Sigmoid colon (tissue), 7 donors: ENCODE data around the gene LYSMD4. TPM values are rescaled to one million over a fixed set of nuclear protein-coding genes. Genes with fewer than 3 reads are reported as not detected.

Source experiments
- DNase-seq: peaks from one replicate; pipeline ENCODE4 v3.0.0-alpha.2; 2019
- H3K27ac ChIP-seq, 4 donors: fragments of 200-600 bp; sonication (generic); one replicate each; pipeline ENCODE4 v1.5.1; 2016 to 2019; ENCODE audit warnings: mild to moderate bottlenecking in 1 of 4
- H3K27me3 ChIP-seq, 3 donors: fragments of 200-600 bp; sonication (generic); one replicate each; pipeline ENCODE4 v1.5.1; 2019; ENCODE audit warnings: mild to moderate bottlenecking in 1 of 3
- H3K36me3 ChIP-seq, 4 donors: fragments of 200-600 bp; sonication (generic); one replicate each; pipeline ENCODE4 v1.5.1; 2016 to 2019
- H3K4me1 ChIP-seq, 4 donors: fragments of 200-600 bp; sonication (generic); one replicate each; pipeline ENCODE4 v1.5.1; 2017 to 2019
- H3K4me3 ChIP-seq, 4 donors: fragments of 200-600 bp; sonication (generic); one replicate each; pipeline ENCODE4 v1.5.1; 2017 to 2019; ENCODE audit warnings: mild to moderate bottlenecking in 2 of 4, moderate library complexity in 1 of 4
- H3K9me3 ChIP-seq, 4 donors: fragments of 200-600 bp in 3 of 4; sonication (generic) in 3 of 4; one replicate each; pipeline versions ENCODE4 v1.5.1 to v1.6.1; 2013 to 2019
- EP300 ChIP-seq, 4 donors: sonication (generic); formaldehyde crosslinking; IDR thresholded peaks; one replicate each; pipeline ENCODE4 v1.6.1; 2017; ENCODE audit warnings: antibody characterized with exemption in 4 of 4
- POLR2A ChIP-seq, 2 donors: fragments of 450-650 bp; IDR thresholded peaks; one replicate each; pipeline ENCODE4 v1.6.1; 2016; ENCODE audit warnings: antibody characterized with exemption in 2 of 2, mild to moderate bottlenecking in 2 of 2, moderate library complexity in 2 of 2
- POLR2AphosphoS5 ChIP-seq, 4 donors: sonication (generic); formaldehyde crosslinking; IDR thresholded peaks; one replicate each; pipeline ENCODE4 v1.6.1; 2017; ENCODE audit warnings: antibody characterized with exemption in 4 of 4
- WGBS, 2 donors: extraction: QIAGEN DNeasy Blood & Tissue Kit; methylation state at CpG; one replicate each; pipeline ENCODE4 v1.1.7; 2013; 5-methylcytosine and 5-hydroxymethylcytosine counted together
- intact Hi-C: fragments of 100-400 bp; cut with DNase I; formaldehyde crosslinking; loops from one replicate; pipeline ENCODE4 v1.15.1; 2023
- polyA plus RNA-seq, 3 donors: library from polyadenylated mRNA; stranded (reverse); fragments of 200-250 nt; gene quantifications; one replicate each; pipeline ENCODE4 v1.2.3, GENCODE V29; 2013
- total RNA-seq, 4 donors: library from RNA; depleted of rRNA; stranded (reverse); fragments of >200 nt; gene quantifications; one replicate each; pipeline ENCODE4 v1.1.0, GENCODE V29; 2016
- TF ChIP-seq, protein P1 (sequence below), 4 experiments: fragments of 450-650 bp in 3 of 4; fragments of 200-600 bp in 1 of 4; IDR thresholded peaks; one replicate each; pipeline ENCODE4 v1.5.1; 2016 to 2019; ENCODE audit warnings: antibody characterized with exemption in 4 of 4, mild to moderate bottlenecking in 3 of 4, moderate library complexity in 2 of 4
- donor health status: healthy with polysubstance abuse.
- donor health status: Bipolar disorder and iron deficiency.
- donor health status: healthy.

LYSMD4 gene
- total and polyA plus RNA-seq, 7 donors, result 5.1 to 15.3 (median 7.1) TPM

DNA sequence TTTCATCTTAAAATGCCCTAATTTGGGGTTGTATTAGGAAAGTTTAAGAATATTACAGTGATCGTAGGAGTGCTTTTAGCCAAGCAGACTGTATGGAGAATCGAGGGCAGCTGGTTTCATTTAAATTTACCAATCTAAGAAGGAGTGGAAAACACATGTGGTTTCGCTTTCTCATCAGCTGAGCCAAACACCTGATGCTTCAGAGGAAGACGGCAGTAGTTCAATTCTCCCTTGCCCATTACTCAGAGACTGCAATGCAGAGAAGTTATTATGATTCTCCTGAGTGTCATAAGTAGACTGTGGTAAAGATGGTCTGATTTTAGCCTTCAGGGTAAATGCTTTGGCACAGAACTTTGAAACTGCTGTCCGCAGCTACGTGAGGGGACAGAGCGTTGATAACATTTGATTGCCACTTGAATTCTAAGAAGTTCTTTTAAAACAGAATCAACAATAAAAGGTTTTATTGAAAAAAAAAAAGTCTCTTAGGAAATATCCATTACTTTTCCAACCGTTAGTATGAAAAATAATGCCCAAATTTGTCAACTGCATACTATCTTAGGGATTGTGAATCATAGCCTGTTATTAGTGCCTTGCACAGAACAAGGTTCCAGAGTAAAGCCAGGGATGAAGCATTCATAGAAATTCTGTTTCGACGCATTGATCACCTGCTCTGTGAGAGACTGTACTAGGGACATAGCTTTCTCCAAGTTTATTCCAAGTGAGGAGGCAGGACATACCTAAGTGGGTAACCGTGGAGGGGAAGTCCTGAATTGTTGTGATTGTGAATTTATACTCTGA, 25.6 kb downstream of the LYSMD4 start:
- TF ChIP-seq, protein P1, sequence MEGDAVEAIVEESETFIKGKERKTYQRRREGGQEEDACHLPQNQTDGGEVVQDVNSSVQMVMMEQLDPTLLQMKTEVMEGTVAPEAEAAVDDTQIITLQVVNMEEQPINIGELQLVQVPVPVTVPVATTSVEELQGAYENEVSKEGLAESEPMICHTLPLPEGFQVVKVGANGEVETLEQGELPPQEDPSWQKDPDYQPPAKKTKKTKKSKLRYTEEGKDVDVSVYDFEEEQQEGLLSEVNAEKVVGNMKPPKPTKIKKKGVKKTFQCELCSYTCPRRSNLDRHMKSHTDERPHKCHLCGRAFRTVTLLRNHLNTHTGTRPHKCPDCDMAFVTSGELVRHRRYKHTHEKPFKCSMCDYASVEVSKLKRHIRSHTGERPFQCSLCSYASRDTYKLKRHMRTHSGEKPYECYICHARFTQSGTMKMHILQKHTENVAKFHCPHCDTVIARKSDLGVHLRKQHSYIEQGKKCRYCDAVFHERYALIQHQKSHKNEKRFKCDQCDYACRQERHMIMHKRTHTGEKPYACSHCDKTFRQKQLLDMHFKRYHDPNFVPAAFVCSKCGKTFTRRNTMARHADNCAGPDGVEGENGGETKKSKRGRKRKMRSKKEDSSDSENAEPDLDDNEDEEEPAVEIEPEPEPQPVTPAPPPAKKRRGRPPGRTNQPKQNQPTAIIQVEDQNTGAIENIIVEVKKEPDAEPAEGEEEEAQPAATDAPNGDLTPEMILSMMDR (IDR thresholded peaks at IDR 0.05), result no peak
- TF ChIP-seq POLR2A (IDR thresholded peaks at IDR 0.05), result no peak
- no peak for TF ChIP-seq POLR2AphosphoS5 (IDR thresholded peaks at IDR 0.05)
- TF ChIP-seq EP300 (IDR thresholded peaks at IDR 0.05), result no peak
- Histone ChIP-seq H3K9me3 (no peaks in the 10 kb centered on the region), H3K4me3 (peak overlapping the region in 1 of 4 donors; percentile 11), H3K36me3 (peaks cover 0 to 25% (median 17%) of the 10 kb centered on the region in 4 donors), H3K27ac (peak overlapping the region; percentile 40 to 87 (median 68)), H3K4me1 (peaks cover 0 to 62% (median 40%) of the 10 kb centered on the region in 4 donors), H3K27me3 (no peaks in the 10 kb centered on the region)
- 71 to 78% methylated on average over 11 of the region's 11 CpGs for WGBS, 2 donors
- intact Hi-C loops, result loop anchor here (2.0 to 5.0 kb wide), 3 partner anchors 23 to 435 kb away; no protein-coding TSS in a partner anchor
- no peak for DNase-seq

- intact Hi-C loops, result loop anchor here (5.0 kb wide), 2 partner anchors 364 to 434 kb away; no protein-coding TSS in a partner anchor
- Histone ChIP-seq H3K27ac (peak overlapping the region; percentile 40 to 87 (median 68)), H3K9me3 (no peaks in the 10 kb centered on the region), H3K4me3 (no peak overlapping the region), H3K27me3 (no peaks in the 10 kb centered on the region), H3K36me3 (peaks cover 0 to 15% (median 10%) of the 10 kb centered on the region in 4 donors), H3K4me1 (peaks cover 0 to 56% (median 36%) of the 10 kb centered on the region in 4 donors)
- DNase-seq, result no peak
- WGBS, 2 donors, result 72 to 86% methylated on average over 10 of the region's 10 CpGs
- no peak for TF ChIP-seq EP300 (IDR thresholded peaks at IDR 0.05)
- no peak for TF ChIP-seq POLR2AphosphoS5 (IDR thresholded peaks at IDR 0.05)
- TF ChIP-seq, protein P1 (IDR thresholded peaks at IDR 0.05), result no peak
- no peak for TF ChIP-seq POLR2A (IDR thresholded peaks at IDR 0.05)
These were observed 26.5 kb downstream of the LYSMD4 start for GRCh38 chr15:99706557-99707303.

DNA sequence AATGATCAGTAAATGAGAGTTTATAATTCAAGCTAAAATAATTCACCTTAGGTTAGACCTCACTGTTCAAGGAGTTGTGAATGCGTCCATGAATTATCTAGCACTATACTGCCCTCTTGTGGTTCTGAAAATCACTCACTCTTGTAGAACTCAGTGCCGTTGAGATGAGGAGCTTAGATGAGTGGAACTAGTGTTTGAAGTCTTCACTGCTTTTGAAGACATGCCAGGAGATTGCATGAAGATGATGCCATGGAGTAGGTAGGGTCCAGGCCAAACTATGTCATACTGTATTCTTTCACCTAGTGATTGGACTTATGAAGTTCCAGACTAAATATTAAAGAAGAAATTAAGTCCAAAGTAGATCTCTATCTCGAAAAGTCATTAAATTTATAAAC, 28.8 kb downstream of the LYSMD4 start:
- no peak for TF ChIP-seq EP300 (IDR thresholded peaks at IDR 0.05)
- TF ChIP-seq, protein P1 (IDR thresholded peaks at IDR 0.05), result peak; percentile 68 to 83 (median 74)
- peak in 2 of 4 donors; percentile 35 for TF ChIP-seq POLR2AphosphoS5 (IDR thresholded peaks at IDR 0.05)
- no peak for TF ChIP-seq POLR2A (IDR thresholded peaks at IDR 0.05)
- intact Hi-C loops, result loop anchor here (1.0 to 5.0 kb wide), 3 partner anchors 139 to 417 kb away; partner anchors contain the start of gene MEF2A
- H3K9me3 ChIP-seq, result no peaks in the 10 kb centered on the region
- WGBS, 2 donors, result 31 to 32% methylated on average over 3 of the region's 3 CpGs
- no peaks in the 10 kb centered on the region for H3K36me3 ChIP-seq
- H3K27ac ChIP-seq, result peak overlapping the region; percentile 60 to 87 (median 79)
- H3K4me3 ChIP-seq, result no peak overlapping the region
- H3K4me1 ChIP-seq, result peaks cover 0 to 47% (median 30%) of the 10 kb centered on the region in 4 donors
- DNase-seq, result no peak
- no peaks in the 10 kb centered on the region for H3K27me3 ChIP-seq

GRCh38 chr15:99703603-99704443, 29.4 kb downstream of the LYSMD4 start:
- no peaks in the 10 kb centered on the region for H3K9me3 ChIP-seq
- TF ChIP-seq POLR2AphosphoS5 (IDR thresholded peaks at IDR 0.05) (peak in 2 of 4 donors; percentile 5 to 33), POLR2A (IDR thresholded peaks at IDR 0.05) (no peak)
- TF ChIP-seq, protein P1 (IDR thresholded peaks at IDR 0.05), result peak; percentile 44 to 64 (median 58)
- H3K27me3 ChIP-seq, result no peaks in the 10 kb centered on the region
- no peak for DNase-seq
- intact Hi-C loops, result loop anchor here (1.0 to 5.0 kb wide), 3 partner anchors 139 to 417 kb away; partner anchors contain the start of gene MEF2A
- no peak overlapping the region for H3K4me3 ChIP-seq
- WGBS, 2 donors, result 16 to 27% methylated on average over 7 of the region's 7 CpGs
- peak overlapping the region; percentile 60 to 87 (median 79) for H3K27ac ChIP-seq
- H3K36me3 ChIP-seq, result no peaks in the 10 kb centered on the region
- H3K4me1 ChIP-seq, result peaks cover 0 to 41% (median 24%) of the 10 kb centered on the region in 4 donors
